ENCODE measurements around the gene RNASE4.

- TF ChIP-seq USF2 (IDR thresholded peaks at IDR 0.05; ENCODE audit: borderline replicate concordance, low read depth, low read length) (no peak), CTCF (IDR thresholded peaks at IDR 0.05) (peak; percentile 75), REST (IDR thresholded peaks at IDR 0.05; ENCODE audit: low read depth, low read length) (no peak), YY1 (IDR thresholded peaks at IDR 0.05; ENCODE audit: low read depth) (no peak), CHD2 (IDR thresholded peaks at IDR 0.05; ENCODE audit: low read length, partially characterized antibody) (no peak), TAF1 (IDR thresholded peaks at IDR 0.05; ENCODE audit: borderline replicate concordance, low read depth, low read length) (no peak), FOXM1 (IDR thresholded peaks at IDR 0.05; ENCODE audit: low read depth) (no peak)
These were observed 13.1 kb downstream of the RNASE4 start for GRCh38 chr14:20697273-20698017.
